ENCODE results near the gene OPCML. TPM values are rescaled to one million over a fixed set of nuclear protein-coding genes. Genes with fewer than 3 reads are reported as not detected.

Gene OPCML
- total RNA-seq, 1 experiment from 2014 or later: 0.94 TPM

GRCh38 chr11:132959693-132960092 is 572.6 kb downstream of the OPCML start:
- no peak overlapping the region for H2BK12ac ChIP-seq (ENCODE audit: insufficient read length, low read depth, low read length)
- no peak overlapping the region for H3K9ac ChIP-seq (ENCODE audit: extremely low read depth, insufficient read length, low read length)
- no peak overlapping the region for H2BK20ac ChIP-seq (ENCODE audit: low read depth, low read length, poor library complexity, severe bottlenecking)
- Mint-ChIP-seq H3K27me3 (ENCODE audit: low read depth) (peaks cover 27% of the 10 kb centered on the region), H3K36me3 (ENCODE audit: insufficient read depth in 1 of 3, low read depth in 3 of 3) (no peaks in the 10 kb centered on the region), H3K4me3 (no peak overlapping the region), H3K4me1 (peaks cover 19 to 20% of the 10 kb centered on the region in 2 experiments), H3K9me3 (no peaks in the 10 kb centered on the region), H3K27ac (no peak overlapping the region)
- no peak for DNase-seq
- no peak overlapping the region for H2AFZ ChIP-seq (ENCODE audit: low read length)
- H3K79me1 ChIP-seq (ENCODE audit: insufficient read depth, low read depth, low read length, poor library complexity, severe bottlenecking): no peaks in the 10 kb centered on the region
- no peak overlapping the region for H3T11ph ChIP-seq (ENCODE audit: low read length)
- H2AK5ac ChIP-seq (ENCODE audit: insufficient read length, low read length): no peak overlapping the region
- H3K79me2 ChIP-seq (ENCODE audit: insufficient read depth, low read length): no peaks in the 10 kb centered on the region
- no peak overlapping the region for H4K91ac ChIP-seq (ENCODE audit: insufficient read length, low read depth, low read length)
- no peak overlapping the region for H3K23ac ChIP-seq (ENCODE audit: insufficient read length, low read depth, low read length)
- H3K56ac ChIP-seq (ENCODE audit: insufficient read length, low read depth, low read length): no peak overlapping the region
- no peak overlapping the region for H3K4me2 ChIP-seq (ENCODE audit: insufficient read depth, insufficient read length, low read length)
- TF ChIP-seq CTCF (conservative IDR thresholded peaks at IDR 0.05): no peak
- no peak overlapping the region for H3K4ac ChIP-seq (ENCODE audit: low read depth, low read length)
- H3K18ac ChIP-seq (ENCODE audit: insufficient read length, low read depth, low read length): no peak overlapping the region
- H3K4me1 ChIP-seq (ENCODE audit: insufficient read depth, low read length): no peaks in the 10 kb centered on the region; the same call in 1 of the 2 replicates
- no peak overlapping the region for H4K5ac ChIP-seq (ENCODE audit: insufficient read length, low read depth, low read length)
- no peak overlapping the region for H3K27ac ChIP-seq (ENCODE audit: insufficient read length, low read depth, low read length)
- H2BK15ac ChIP-seq (ENCODE audit: low read depth, low read length): no peak overlapping the region
- H3K9me3 ChIP-seq (ENCODE audit: control insufficient read depth, low read depth, low read length): no peaks in the 10 kb centered on the region
- H3K27me3 ChIP-seq (ENCODE audit: insufficient read depth, low read length): no peaks in the 10 kb centered on the region
- H4K20me1 ChIP-seq (ENCODE audit: control insufficient read depth, insufficient read depth, insufficient read length): no peaks in the 10 kb centered on the region
- no CpG with 5 or more reads among the region's 3 CpGs for WGBS (ENCODE audit: extremely low coverage, insufficient read length, low lambda C conversion rate)
- H3K23me2 ChIP-seq (ENCODE audit: insufficient read length, low read depth, low read length, poor library complexity, severe bottlenecking): no peaks in the 10 kb centered on the region
- H4K8ac ChIP-seq (replicated peaks; ENCODE audit: insufficient read length, low read depth, low read length): no peak overlapping the region
- no peak overlapping the region for H3K14ac ChIP-seq (ENCODE audit: insufficient read depth, low read length)
- no peak overlapping the region for H2BK5ac ChIP-seq (ENCODE audit: insufficient read length, low read length)
- H2BK120ac ChIP-seq (ENCODE audit: low read depth, low read length, poor library complexity, severe bottlenecking): no peak overlapping the region

All from H9 (cell line).